CD14-positive monocyte (primary cell): ENCODE measurements around the gene WDR76. TPM values are rescaled to one million over a fixed set of nuclear protein-coding genes. Genes with fewer than 3 reads are reported as not detected.
"Not testable (repeated sequence)": the region's sequence is repeated elsewhere in the genome, so short reads cannot be mapped to it uniquely, and the experiment has no call there.

Experiments
- DNase-seq, 3 donors: peaks; one replicate each; pipeline ENCODE4 v3.0.0-alpha.2; 2011 to 2022
- H2AFZ ChIP-seq: 2 replicates; pipeline ENCODE4 v1.6.0; 2012; ENCODE audit warnings: mild to moderate bottlenecking, low read depth, low read length, inconsistent platforms; ENCODE audit not compliant: insufficient read depth, poor library complexity, severe bottlenecking
- H3K27ac ChIP-seq, 2 donors: 1 replicate in 1 of 2; 2 replicates in 1 of 2; pipeline ENCODE4 v1.5.1; 2012 to 2013; ENCODE audit warnings: low read length in 2 of 2, control low read depth in 1 of 2, inconsistent platforms in 1 of 2, low read depth in 1 of 2, mild to moderate bottlenecking in 1 of 2
- H3K27me3 ChIP-seq, 2 donors: one replicate each; pipeline versions ENCODE4 v1.6.0 to v1.6.1; 2011 to 2013; ENCODE audit warnings: low read length in 2 of 2; ENCODE audit not compliant: control insufficient read depth in 2 of 2, insufficient read depth in 2 of 2
- H3K36me3 ChIP-seq, 2 donors: replicated peaks in 1 of 2; 1 replicate in 1 of 2; 2 replicates in 1 of 2; pipeline versions ENCODE4 v1.5.1 to v1.6.1; 2012 to 2013; ENCODE audit warnings: low read length in 2 of 2, control low read depth in 1 of 2, inconsistent platforms in 1 of 2, mild to moderate bottlenecking in 1 of 2; ENCODE audit not compliant: insufficient read depth in 2 of 2, control insufficient read depth in 1 of 2
- H3K4me1 ChIP-seq, 2 donors: 1 replicate in 1 of 2; 2 replicates in 1 of 2; pipeline versions ENCODE4 v1.5.1 to v1.6.1; 2012 to 2013; ENCODE audit warnings: low read length in 2 of 2, control low read depth in 1 of 2, inconsistent platforms in 1 of 2, mild to moderate bottlenecking in 1 of 2, moderate library complexity in 1 of 2; ENCODE audit not compliant: insufficient read depth in 2 of 2, control insufficient read depth in 1 of 2
- H3K4me2 ChIP-seq: replicated peaks from 2 replicates; pipeline ENCODE3; 2012; ENCODE audit warnings: low read length, moderate library complexity, mild to moderate bottlenecking; ENCODE audit not compliant: poor library complexity, severe bottlenecking; ENCODE audit errors: extremely low read depth
- H3K4me3 ChIP-seq, 3 experiments: fragments of 200-600 bp in 1 of 3; sonication (generic) in 1 of 3; replicated peaks in 1 of 3; 1 replicate in 2 of 3; 2 replicates in 1 of 3; pipeline ENCODE4 v1.5.1; 2011 to 2013; ENCODE audit warnings: low read length in 3 of 3, mild to moderate bottlenecking in 3 of 3, control low read depth in 2 of 3, low read depth in 2 of 3, inconsistent platforms in 1 of 3, moderate library complexity in 1 of 3
- H3K79me2 ChIP-seq: 2 replicates; pipeline ENCODE4 v1.6.0; 2012; ENCODE audit warnings: mild to moderate bottlenecking, control low read depth, inconsistent platforms, low read length, moderate library complexity; ENCODE audit not compliant: insufficient read depth
- H3K9ac ChIP-seq: 2 replicates; pipeline ENCODE4 v1.6.0; 2017; ENCODE audit warnings: low read length, mild to moderate bottlenecking; ENCODE audit not compliant: insufficient read depth, poor library complexity, severe bottlenecking
- H3K9me3 ChIP-seq, 2 donors: replicated peaks in 1 of 2; 1 replicate in 1 of 2; 2 replicates in 1 of 2; pipeline versions ENCODE4 v1.5.1 to v1.6.1; 2012 to 2013; ENCODE audit warnings: low read length in 2 of 2, control low read depth in 1 of 2; ENCODE audit not compliant: control insufficient read depth in 1 of 2, insufficient read depth in 1 of 2
- H4K20me1 ChIP-seq: 2 replicates; pipeline ENCODE4 v1.6.0; 2012; ENCODE audit warnings: mild to moderate bottlenecking, low read length, control low read depth, moderate library complexity; ENCODE audit not compliant: insufficient read depth
- H3K27ac Mint-ChIP-seq, 7 donors: one replicate each; pipeline ENCODE4 v1.8.0; 2020; ENCODE audit warnings: mild to moderate bottlenecking in 7 of 7, mixed read lengths in 7 of 7, moderate library complexity in 6 of 7, inconsistent platforms in 2 of 7
- H3K27me3 Mint-ChIP-seq, 3 donors: one replicate each; pipeline ENCODE4 v1.8.0; 2021 to 2022; ENCODE audit warnings: low read depth in 3 of 3, mild to moderate bottlenecking in 3 of 3, mixed read lengths in 3 of 3, moderate library complexity in 3 of 3, inconsistent platforms in 1 of 3
- H3K36me3 Mint-ChIP-seq, 2 donors: one replicate each; pipeline ENCODE4 v1.8.0; 2020; ENCODE audit warnings: mixed read lengths in 2 of 2, inconsistent platforms in 1 of 2, mild to moderate bottlenecking in 1 of 2
- H3K4me1 Mint-ChIP-seq: one replicate; pipeline ENCODE4 v1.8.0; 2020; ENCODE audit warnings: mild to moderate bottlenecking, mixed read lengths
- H3K4me3 Mint-ChIP-seq, 2 donors: one replicate each; pipeline ENCODE4 v1.8.0; 2020; ENCODE audit warnings: mild to moderate bottlenecking in 2 of 2, mixed read lengths in 2 of 2, moderate library complexity in 1 of 2
- H3K9me3 Mint-ChIP-seq, 7 donors: one replicate each; pipeline ENCODE4 v1.8.0; 2020 to 2022; ENCODE audit warnings: mixed read lengths in 7 of 7, mild to moderate bottlenecking in 6 of 7, moderate library complexity in 6 of 7, inconsistent platforms in 2 of 7
- WGBS: methylation state at CpG from one replicate; pipeline ENCODE4 v1.1.5; 2013; ENCODE audit warnings: missing lambda C conversion rate; ENCODE audit not compliant: insufficient coverage; 5-methylcytosine and 5-hydroxymethylcytosine counted together
- intact Hi-C, 2 donors: fragments of 100-400 bp; cut with micrococcal nuclease; formaldehyde crosslinking; loops; one replicate each; pipeline versions ENCODE4 v1.15.0 to v1.15.1; 2023
- polyA plus RNA-seq, 3 donors: library from polyadenylated mRNA; depleted of rRNA in 1 of 3; unstranded in 2 of 3; stranded (reverse) in 1 of 3; fragments of 300-500 nt in 2 of 3; fragments of >200 nt in 1 of 3; fragmentation: Illumina TruSeq in 2 of 3; gene quantifications; 1 replicate in 2 of 3; 2 replicates in 1 of 3; pipeline ENCODE4 v1.2.3, GENCODE V29; 2012 to 2021
- TF ChIP-seq, protein P1 (sequence below): fragments of 200-600 bp; IDR thresholded peaks from one replicate; pipeline ENCODE4 v1.8.0; 2022; ENCODE audit warnings: antibody characterized with exemption, mild to moderate bottlenecking

The WDR76 gene
- polyA plus RNA-seq, 3 donors: 0.32 to 0.91 (median 0.40) TPM

DNA sequence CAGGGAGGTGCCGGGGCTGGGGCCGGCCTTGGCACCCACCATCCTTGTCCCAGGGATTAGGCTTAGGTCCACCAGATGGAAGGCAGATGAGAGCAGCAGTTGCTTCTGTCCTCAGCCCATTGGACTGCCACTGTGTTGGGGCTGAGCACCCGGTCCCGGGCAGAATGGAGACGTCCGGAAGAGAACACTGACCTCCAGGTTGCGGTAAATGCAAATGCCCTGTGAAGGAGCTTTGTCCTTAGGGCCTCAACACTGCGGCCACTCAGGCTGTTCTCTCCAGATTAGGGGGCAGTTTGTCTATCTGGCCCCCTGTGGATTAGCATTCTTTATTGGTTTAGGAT is 26.9 kb upstream of the WDR76 start, which contains the start of gene SERINC4:
SERINC4 (minus strand) TSS at position 276 of the 341 bp plus-strand sequence; CDS start at position 42, 234 bp downstream.
- H4K20me1 ChIP-seq: peaks cover 18% of the 10 kb centered on the region
- peaks cover 38 to 74% of the 10 kb centered on the region in 2 donors for H3K36me3 ChIP-seq
- intact Hi-C loops: no loop called here

DNA sequence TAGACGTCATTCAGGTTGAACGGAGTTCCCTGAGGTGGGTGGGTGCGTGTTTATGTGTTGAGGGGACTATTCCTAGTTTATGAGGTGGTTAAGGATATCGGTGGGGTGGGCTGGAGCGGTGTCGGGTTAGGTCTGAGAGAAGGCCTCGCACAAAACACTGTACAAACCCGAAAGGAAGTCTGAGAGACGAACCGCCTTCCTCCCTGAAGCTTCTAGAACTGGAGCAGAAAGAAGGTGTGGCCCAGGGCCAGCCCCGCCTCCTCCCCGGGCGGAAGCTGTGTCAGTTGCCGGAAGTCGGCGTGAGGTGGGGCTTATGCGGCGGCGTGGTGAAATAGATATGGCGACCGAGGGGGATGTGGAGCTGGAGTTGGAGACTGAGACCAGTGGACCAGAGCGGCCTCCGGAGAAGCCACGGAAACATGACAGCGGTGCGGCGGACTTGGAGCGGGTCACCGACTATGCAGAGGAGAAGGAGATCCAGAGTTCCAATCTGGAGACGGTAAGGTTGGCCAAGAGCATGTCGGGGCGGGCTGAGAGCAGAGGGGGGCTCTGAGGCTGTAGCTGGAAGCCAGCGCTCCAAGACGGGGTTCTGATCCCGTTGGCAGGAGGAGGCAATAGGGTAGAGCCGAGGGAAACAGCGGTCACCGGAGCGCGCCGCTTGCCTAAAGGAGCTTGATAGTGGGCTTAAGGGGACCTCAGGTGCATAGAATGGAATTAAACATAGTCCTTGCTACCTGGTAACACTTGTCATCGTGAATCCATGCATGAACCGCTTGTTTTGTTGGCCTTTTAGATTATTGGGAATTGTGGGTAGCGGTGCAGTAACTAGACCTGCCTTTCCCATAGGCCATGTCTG is 26.3 kb upstream of the WDR76 start, which contains the start of gene HYPK:
HYPK (plus strand) TSS at position 314 of the 856 bp plus-strand sequence; CDS start at position 338, 24 bp downstream.
- Histone ChIP-seq H3K4me2 (peak within 1 kb of the TSS; percentile 90), H3K36me3 (peaks cover 38 to 74% of the 10 kb centered on the region in 2 donors), H3K27ac (peak within 1 kb of the TSS; percentile 82 to 90), H3K79me2 (peaks cover 24% of the 10 kb centered on the region), H3K4me3 (peak within 1 kb of the TSS; percentile 86 to 97 (median 94)), H3K9me3 (no peaks in the 10 kb centered on the region), H4K20me1 (peaks cover 12% of the 10 kb centered on the region), H2AFZ (peak within 1 kb of the TSS; percentile 78), H3K27me3 (no peaks in the 10 kb centered on the region), H3K9ac (peak within 1 kb of the TSS; percentile 75), H3K4me1 (peaks cover 16 to 33% of the 10 kb centered on the region in 2 donors)
- WGBS: 6% methylated on average over 35 of the region's 44 CpGs
- Mint-ChIP-seq H3K4me1 (peaks cover 38% of the 10 kb centered on the region), H3K27ac (peak within 1 kb of the TSS; percentile 97 to 100 (median 99)), H3K4me3 (peak within 1 kb of the TSS; percentile 100), H3K36me3 (peaks cover 49 to 64% of the 10 kb centered on the region in 2 donors), H3K27me3 (peaks cover 0 to 2% (median 0%) of the 10 kb centered on the region in 3 donors), H3K9me3 (peaks cover 0 to 1% (median 0%) of the 10 kb centered on the region in 7 donors)
- peak; percentile 88 to 89 (median 88) for DNase-seq
- TF ChIP-seq, protein P1, sequence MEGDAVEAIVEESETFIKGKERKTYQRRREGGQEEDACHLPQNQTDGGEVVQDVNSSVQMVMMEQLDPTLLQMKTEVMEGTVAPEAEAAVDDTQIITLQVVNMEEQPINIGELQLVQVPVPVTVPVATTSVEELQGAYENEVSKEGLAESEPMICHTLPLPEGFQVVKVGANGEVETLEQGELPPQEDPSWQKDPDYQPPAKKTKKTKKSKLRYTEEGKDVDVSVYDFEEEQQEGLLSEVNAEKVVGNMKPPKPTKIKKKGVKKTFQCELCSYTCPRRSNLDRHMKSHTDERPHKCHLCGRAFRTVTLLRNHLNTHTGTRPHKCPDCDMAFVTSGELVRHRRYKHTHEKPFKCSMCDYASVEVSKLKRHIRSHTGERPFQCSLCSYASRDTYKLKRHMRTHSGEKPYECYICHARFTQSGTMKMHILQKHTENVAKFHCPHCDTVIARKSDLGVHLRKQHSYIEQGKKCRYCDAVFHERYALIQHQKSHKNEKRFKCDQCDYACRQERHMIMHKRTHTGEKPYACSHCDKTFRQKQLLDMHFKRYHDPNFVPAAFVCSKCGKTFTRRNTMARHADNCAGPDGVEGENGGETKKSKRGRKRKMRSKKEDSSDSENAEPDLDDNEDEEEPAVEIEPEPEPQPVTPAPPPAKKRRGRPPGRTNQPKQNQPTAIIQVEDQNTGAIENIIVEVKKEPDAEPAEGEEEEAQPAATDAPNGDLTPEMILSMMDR: no peak
- intact Hi-C loops: no loop called here

More for the DNA sequence above, 26.9 kb upstream of the WDR76 start, which contains the start of gene SERINC4:
- H3K79me2 ChIP-seq: peaks cover 30% of the 10 kb centered on the region
- H3K9ac ChIP-seq: peak within 1 kb of the TSS; percentile 75
- peaks cover 16 to 33% of the 10 kb centered on the region in 2 donors for H3K4me1 ChIP-seq
- H3K4me3 Mint-ChIP-seq: peak within 1 kb of the TSS; percentile 100
- H3K9me3 ChIP-seq: no peaks in the 10 kb centered on the region
- peak within 1 kb of the TSS; percentile 78 for H2AFZ ChIP-seq
- no peaks in the 10 kb centered on the region for H3K9me3 Mint-ChIP-seq
- DNase-seq: no peak
- peak within 1 kb of the TSS; percentile 82 to 90 for H3K27ac ChIP-seq
- H3K27ac Mint-ChIP-seq: peak within 1 kb of the TSS; percentile 97 to 100 (median 99)
- peaks cover 44% of the 10 kb centered on the region for H3K4me1 Mint-ChIP-seq
- WGBS: 97% methylated on average over 8 of the region's 8 CpGs
- H3K27me3 Mint-ChIP-seq: peaks cover 0 to 2% (median 0%) of the 10 kb centered on the region in 3 donors
- H3K4me2 ChIP-seq: peak within 1 kb of the TSS; percentile 90
- no peaks in the 10 kb centered on the region for H3K27me3 ChIP-seq
- TF ChIP-seq, protein P1: no peak
- H3K36me3 Mint-ChIP-seq: peaks cover 50 to 64% of the 10 kb centered on the region in 2 donors
- H3K4me3 ChIP-seq: peak within 1 kb of the TSS; percentile 86 to 97 (median 94)

DNA sequence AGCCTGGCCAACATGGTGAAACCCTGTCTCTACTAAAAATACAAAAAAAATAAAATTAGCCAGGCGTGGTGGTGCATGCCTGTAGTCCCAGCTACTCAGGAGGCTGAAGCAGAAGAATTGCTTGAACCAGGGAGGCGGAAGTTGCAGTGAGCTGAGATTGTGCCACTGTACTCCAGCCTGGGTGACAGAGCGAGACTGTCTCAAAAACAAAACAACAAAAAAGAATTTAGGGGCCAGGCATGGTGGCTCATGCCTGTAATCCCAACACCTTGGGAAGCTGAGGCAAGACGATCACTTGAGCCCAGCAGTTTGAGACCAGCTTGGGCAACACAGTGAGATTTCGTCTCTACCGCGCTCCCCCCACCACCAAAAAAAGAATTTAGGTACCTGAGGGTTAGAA is 24.1 kb upstream of the WDR76 start:
- H3K36me3 ChIP-seq: peaks cover 49 to 72% of the 10 kb centered on the region in 2 donors
- H3K4me2 ChIP-seq, H3K4me3 Mint-ChIP-seq, H3K9me3 ChIP-seq, H3K27me3 Mint-ChIP-seq, H3K9me3 Mint-ChIP-seq, H3K4me3 ChIP-seq, H3K27me3 ChIP-seq, H4K20me1 ChIP-seq, H3K9ac ChIP-seq, H2AFZ ChIP-seq, intact Hi-C loops, DNase-seq: not testable (repeated sequence)
- H3K4me1 ChIP-seq: peaks cover 16 to 33% of the 10 kb centered on the region in 2 donors
- Mint-ChIP-seq H3K4me1 (peaks cover 32% of the 10 kb centered on the region), H3K36me3 (peaks cover 51 to 68% of the 10 kb centered on the region in 2 donors), H3K27ac (peak overlapping the region in 1 of 7 donors; percentile 43)
- 78% methylated on average over 1 of the region's 7 CpGs for WGBS
- peaks cover 18% of the 10 kb centered on the region for H3K79me2 ChIP-seq
- H3K27ac ChIP-seq: peak overlapping the region in 1 of 2 donors; percentile 36
